ENCODE data around the gene ZNF598. TPM values are rescaled to one million over a fixed set of nuclear protein-coding genes. Genes with fewer than 3 reads are reported as not detected.

The ZNF598 gene
- total RNA-seq, 2 donors from 2014 or later = 45.4 to 64.3 TPM

DNA sequence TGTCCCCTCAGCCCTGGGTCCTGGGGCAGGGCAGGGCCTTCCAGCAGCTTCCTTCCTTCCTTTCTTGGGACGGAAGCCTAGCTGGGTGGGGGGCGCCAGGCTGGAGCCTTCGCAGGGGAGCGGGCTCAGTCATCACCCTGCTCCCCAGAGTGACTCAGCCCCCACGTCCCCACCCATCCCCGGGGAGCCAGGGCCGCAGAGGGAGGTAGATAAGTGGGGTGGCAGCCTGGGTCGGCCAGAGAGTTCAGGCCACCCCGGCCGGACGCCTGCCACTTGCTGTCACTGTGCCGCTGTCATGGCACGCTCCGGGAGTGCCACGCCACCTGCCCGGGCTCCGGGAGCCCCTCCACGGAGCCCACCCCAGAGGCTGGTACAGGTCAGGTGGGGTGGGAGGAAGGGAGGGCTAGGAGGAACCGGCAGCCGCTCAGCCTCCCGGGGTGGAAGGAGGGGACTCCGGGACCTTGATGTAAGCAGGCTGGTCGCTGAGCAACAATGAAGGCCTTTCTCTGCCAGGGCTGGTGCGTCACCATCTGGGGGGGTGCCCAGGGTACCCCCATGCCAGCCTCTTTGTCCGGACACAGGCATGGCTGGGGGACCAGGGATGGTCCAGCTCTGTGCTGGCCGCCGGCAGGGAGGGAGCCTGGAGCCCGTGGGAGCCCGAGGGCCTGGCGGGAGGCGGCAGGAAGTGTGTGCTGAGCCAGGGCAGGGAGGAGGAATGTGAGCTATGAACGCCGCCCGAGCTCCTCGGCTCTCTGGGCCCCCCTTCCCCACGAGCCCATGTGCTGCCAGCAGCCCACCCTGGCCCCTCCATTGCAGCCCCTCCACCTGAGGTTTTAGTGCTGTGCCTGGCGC, 23.7 kb upstream of the ZNF598 start:
- intact Hi-C loops (cut with DNase I) = no loop called here
- Histone ChIP-seq H3K4me1 (peaks cover 11% of the 10 kb centered on the region), H3K27ac (peak overlapping the region; percentile 77), H3K9ac (ENCODE audit: low read depth in 2 of 2, low read length in 2 of 2) (peak overlapping the region; percentile 43 to 63), H3K27me3 (no peaks in the 10 kb centered on the region), H3K4me3 (peak overlapping the region; percentile 6), H3K36me3 (no peaks in the 10 kb centered on the region), H3K9me3 (no peaks in the 10 kb centered on the region)
- no peak for DNase-seq
- no peak for TF ChIP-seq CTCF (IDR thresholded peaks at IDR 0.05)

GRCh38 chr16:2032285-2033056, 22.9 kb upstream of the ZNF598 start:
- Histone ChIP-seq H3K36me3 (no peaks in the 10 kb centered on the region), H3K9me3 (no peaks in the 10 kb centered on the region), H3K27ac (peak overlapping the region; percentile 77), H3K9ac (ENCODE audit: low read depth in 2 of 2, low read length in 2 of 2) (peak overlapping the region; percentile 43 to 63), H3K4me1 (peaks cover 11% of the 10 kb centered on the region), H3K4me3 (no peak overlapping the region), H3K27me3 (no peaks in the 10 kb centered on the region)
- TF ChIP-seq CTCF (IDR thresholded peaks at IDR 0.05) = no peak
- no peak for DNase-seq
- intact Hi-C loops (cut with DNase I) = no loop called here

GRCh38 chr16:2031081-2031577, 21.5 kb upstream of the ZNF598 start:
- Histone ChIP-seq H3K27ac (peak overlapping the region; percentile 18), H3K27me3 (no peaks in the 10 kb centered on the region), H3K4me1 (peaks cover 10% of the 10 kb centered on the region), H3K4me3 (no peak overlapping the region), H3K9me3 (no peaks in the 10 kb centered on the region), H3K9ac (ENCODE audit: low read depth in 2 of 2, low read length in 2 of 2) (no peak overlapping the region), H3K36me3 (no peaks in the 10 kb centered on the region)
- DNase-seq = no peak
- intact Hi-C loops (cut with DNase I) = no loop called here
- no peak for TF ChIP-seq CTCF (IDR thresholded peaks at IDR 0.05)

- Histone ChIP-seq H3K27ac (no peak overlapping the region), H3K27me3 (no peaks in the 10 kb centered on the region), H3K36me3 (no peaks in the 10 kb centered on the region), H3K9me3 (no peaks in the 10 kb centered on the region), H3K4me3 (no peak overlapping the region), H3K9ac (ENCODE audit: low read depth in 2 of 2, low read length in 2 of 2) (peak overlapping the region in 1 of 2 donors; percentile 18), H3K4me1 (no peaks in the 10 kb centered on the region)
- TF ChIP-seq CTCF (IDR thresholded peaks at IDR 0.05) = no peak
- no peak for DNase-seq
- intact Hi-C loops (cut with DNase I) = no loop called here
Measured at GRCh38 chr16:2030036-2030435, 20.4 kb upstream of the ZNF598 start.

- no peaks in the 10 kb centered on the region for H3K27me3 ChIP-seq
- no peak for DNase-seq
- no peaks in the 10 kb centered on the region for H3K4me1 ChIP-seq
- no peak overlapping the region for H3K4me3 ChIP-seq
- no peaks in the 10 kb centered on the region for H3K9me3 ChIP-seq
- H3K9ac ChIP-seq (ENCODE audit: low read depth in 2 of 2, low read length in 2 of 2) = no peak overlapping the region
- intact Hi-C loops (cut with DNase I) = loop anchor here (10.0 kb wide), 1 partner anchor 55 kb away; no protein-coding TSS in a partner anchor
- H3K27ac ChIP-seq = no peak overlapping the region
- H3K36me3 ChIP-seq = no peaks in the 10 kb centered on the region
- no peak for TF ChIP-seq CTCF (IDR thresholded peaks at IDR 0.05)
Measured at GRCh38 chr16:2029350-2029749, 19.7 kb upstream of the ZNF598 start.
